SK-N-MC (cell line): Measurements from ENCODE around the gene SLC9A9.

ENCODE experiments used
- EZH2 ChIP-seq: fragments of 200-600 bp; sonication (generic); IDR thresholded peaks from one replicate; pipeline ENCODE4 v1.6.1; 2017; ENCODE audit warnings: antibody characterized with exemption
- POLR2AphosphoS5 ChIP-seq: IDR thresholded peaks from 2 replicates; pipeline ENCODE4 v1.6.1; 2012; ENCODE audit warnings: mild to moderate bottlenecking, low read depth, low read length, borderline replicate concordance

- TF ChIP-seq POLR2AphosphoS5 (no peak), EZH2 (no peak)
Observed at GRCh38 chr3:143418391-143418790, 429.9 kb downstream of the SLC9A9 start.
